ENCODE measurements around the gene OVOL3.

Gene OVOL3

DNA sequence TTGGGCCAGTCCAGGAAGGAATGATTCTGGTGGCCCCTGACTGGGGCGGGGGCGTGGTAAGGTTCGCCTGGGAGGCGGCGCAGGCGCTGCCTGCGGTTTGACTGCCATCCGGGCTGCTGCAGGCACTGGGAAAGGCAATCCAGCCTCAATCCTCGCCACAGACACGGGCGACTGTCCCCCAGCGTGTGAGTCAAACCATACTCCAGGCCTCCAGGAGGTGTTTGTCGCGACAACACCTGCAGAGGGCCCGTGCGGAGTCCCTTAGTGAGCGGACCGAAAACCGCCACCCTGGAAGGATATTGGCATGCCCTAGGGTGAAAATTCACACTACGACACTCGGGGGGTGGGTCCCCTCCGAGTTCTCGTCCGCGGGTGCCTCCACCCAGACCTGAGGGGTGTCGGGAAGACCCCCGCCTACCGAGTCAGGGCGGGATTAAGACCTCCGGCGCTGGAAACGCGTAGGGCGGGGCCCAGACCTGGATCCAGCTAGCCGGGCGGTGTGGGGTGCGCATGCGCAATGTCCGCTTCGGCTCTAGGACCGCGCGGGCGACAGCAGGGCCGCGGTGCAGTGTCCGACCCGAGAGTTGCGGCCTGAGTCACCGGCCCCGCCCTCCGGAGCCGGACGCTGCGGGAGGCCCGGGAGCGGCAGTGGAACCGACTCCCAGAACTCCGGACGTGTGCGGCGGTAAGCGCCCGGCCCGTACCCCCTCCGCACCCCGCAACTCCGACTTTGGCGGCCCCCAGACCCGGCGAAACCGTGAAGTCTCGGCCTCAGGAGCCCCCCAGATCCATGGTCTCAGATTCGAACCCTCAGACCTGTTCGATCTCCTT, 28.7 kb downstream of the OVOL3 start, which contains the start of gene CAPNS1:
Gene CAPNS1 (plus strand): TSS at position 594 of the 831 bp plus-strand sequence. CDS start 946 bp downstream, outside the sequence.
- Mint-ChIP-seq H3K9me3 (no peaks in the 10 kb centered on the region), H3K27ac (peak within 1 kb of the TSS; percentile 96)

GRCh38 chr19:36140304-36141038, 29.5 kb downstream of the OVOL3 start:
- TF ChIP-seq, protein P1, sequence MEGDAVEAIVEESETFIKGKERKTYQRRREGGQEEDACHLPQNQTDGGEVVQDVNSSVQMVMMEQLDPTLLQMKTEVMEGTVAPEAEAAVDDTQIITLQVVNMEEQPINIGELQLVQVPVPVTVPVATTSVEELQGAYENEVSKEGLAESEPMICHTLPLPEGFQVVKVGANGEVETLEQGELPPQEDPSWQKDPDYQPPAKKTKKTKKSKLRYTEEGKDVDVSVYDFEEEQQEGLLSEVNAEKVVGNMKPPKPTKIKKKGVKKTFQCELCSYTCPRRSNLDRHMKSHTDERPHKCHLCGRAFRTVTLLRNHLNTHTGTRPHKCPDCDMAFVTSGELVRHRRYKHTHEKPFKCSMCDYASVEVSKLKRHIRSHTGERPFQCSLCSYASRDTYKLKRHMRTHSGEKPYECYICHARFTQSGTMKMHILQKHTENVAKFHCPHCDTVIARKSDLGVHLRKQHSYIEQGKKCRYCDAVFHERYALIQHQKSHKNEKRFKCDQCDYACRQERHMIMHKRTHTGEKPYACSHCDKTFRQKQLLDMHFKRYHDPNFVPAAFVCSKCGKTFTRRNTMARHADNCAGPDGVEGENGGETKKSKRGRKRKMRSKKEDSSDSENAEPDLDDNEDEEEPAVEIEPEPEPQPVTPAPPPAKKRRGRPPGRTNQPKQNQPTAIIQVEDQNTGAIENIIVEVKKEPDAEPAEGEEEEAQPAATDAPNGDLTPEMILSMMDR (IDR thresholded peaks at IDR 0.05), result no peak
- peak overlapping the region; percentile 99 for H3K4me3 Mint-ChIP-seq

More for the DNA sequence above, 28.7 kb downstream of the OVOL3 start, which contains the start of gene CAPNS1:
- Mint-ChIP-seq H3K36me3 (ENCODE audit: low read depth) (peaks cover 22% of the 10 kb centered on the region), H3K4me3 (peak within 1 kb of the TSS; percentile 99), H3K27me3 (ENCODE audit: low read depth, poor library complexity) (peaks cover 12% of the 10 kb centered on the region), H3K4me1 (peaks cover 19% of the 10 kb centered on the region)
- TF ChIP-seq, protein P1 (IDR thresholded peaks at IDR 0.05), result no peak
- peak; percentile 98 for DNase-seq

DNA sequence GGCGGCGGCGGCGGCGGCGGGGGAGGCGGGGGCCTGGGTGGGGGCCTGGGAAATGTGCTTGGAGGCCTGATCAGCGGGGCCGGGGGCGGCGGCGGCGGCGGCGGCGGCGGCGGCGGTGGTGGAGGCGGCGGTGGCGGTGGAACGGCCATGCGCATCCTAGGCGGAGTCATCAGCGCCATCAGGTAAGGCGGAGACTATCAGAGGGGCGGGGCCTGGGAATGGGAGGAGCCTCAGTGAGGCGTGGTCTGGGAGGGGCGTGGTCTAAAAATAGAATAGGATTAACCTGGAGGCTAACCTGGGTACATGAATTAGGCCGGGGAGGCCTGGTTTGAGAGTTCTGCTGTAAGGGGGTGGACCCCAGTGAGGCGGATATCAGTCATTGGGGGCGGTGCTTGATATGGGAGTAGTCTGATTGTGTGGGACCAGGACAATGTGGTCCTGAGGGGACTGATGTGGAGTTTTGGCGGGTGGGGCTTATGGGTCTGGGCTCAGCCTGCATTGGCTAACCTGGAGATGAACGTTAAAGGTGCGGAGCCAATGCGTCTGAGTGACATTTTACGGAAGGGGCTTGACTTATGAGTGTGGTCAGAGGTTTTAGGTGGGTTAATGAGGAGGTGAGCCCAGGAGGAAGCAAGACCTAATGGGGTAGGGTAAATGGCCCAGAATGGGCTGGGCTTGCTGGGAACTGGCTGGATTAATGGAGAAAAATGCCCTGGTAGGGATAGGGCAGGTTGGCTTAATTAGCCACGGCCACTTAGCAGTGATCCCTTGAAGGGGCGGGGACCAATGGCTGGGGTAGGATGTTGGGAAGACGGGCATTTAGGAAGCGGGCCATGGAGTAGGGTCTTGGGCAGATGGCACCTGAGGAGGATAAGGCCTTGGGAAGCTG, 30.3 kb downstream of the OVOL3 start:
- peak overlapping the region; percentile 62 for H3K27ac Mint-ChIP-seq
- TF ChIP-seq, protein P1 (IDR thresholded peaks at IDR 0.05), result no peak
- peaks cover 19% of the 10 kb centered on the region for H3K4me1 Mint-ChIP-seq
- H3K36me3 Mint-ChIP-seq (ENCODE audit: low read depth), result peaks cover 35% of the 10 kb centered on the region
- H3K4me3 Mint-ChIP-seq, result peak overlapping the region; percentile 99
- DNase-seq, result peak; percentile 88
- H3K9me3 Mint-ChIP-seq, result no peaks in the 10 kb centered on the region
- H3K27me3 Mint-ChIP-seq (ENCODE audit: low read depth, poor library complexity), result peaks cover 5% of the 10 kb centered on the region

More at GRCh38 chr19:36140304-36141038, 29.5 kb downstream of the OVOL3 start:
- peaks cover 6% of the 10 kb centered on the region for H3K27me3 Mint-ChIP-seq (ENCODE audit: low read depth, poor library complexity)
- no peaks in the 10 kb centered on the region for H3K9me3 Mint-ChIP-seq
- peaks cover 27% of the 10 kb centered on the region for H3K36me3 Mint-ChIP-seq (ENCODE audit: low read depth)
- DNase-seq, result peak; percentile 37
- H3K27ac Mint-ChIP-seq, result peak overlapping the region; percentile 96
- peaks cover 19% of the 10 kb centered on the region for H3K4me1 Mint-ChIP-seq

DNA sequence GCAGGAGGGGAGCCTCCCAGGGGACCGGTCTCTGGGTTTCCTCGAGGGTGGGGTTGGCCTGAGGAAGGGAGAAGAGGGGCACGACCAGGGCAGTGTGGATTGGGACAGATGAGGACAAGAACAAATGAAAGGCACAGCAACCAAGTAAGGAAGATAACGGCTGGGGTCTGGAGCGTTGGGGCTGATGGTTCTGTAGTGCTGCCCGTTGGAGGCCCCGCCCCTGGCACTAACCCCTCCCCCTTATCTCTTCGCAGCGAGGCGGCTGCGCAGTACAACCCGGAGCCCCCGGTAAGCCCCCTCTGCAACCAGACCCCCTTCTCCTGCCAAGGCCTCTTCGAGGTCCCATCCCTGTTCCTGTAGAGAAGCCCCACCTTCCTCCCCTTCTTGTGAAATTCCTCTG, 31.1 kb downstream of the OVOL3 start:
- Mint-ChIP-seq H3K9me3 (no peaks in the 10 kb centered on the region), H3K4me3 (no peak overlapping the region), H3K27me3 (ENCODE audit: low read depth, poor library complexity) (peaks cover 5% of the 10 kb centered on the region), H3K4me1 (peaks cover 12% of the 10 kb centered on the region), H3K36me3 (ENCODE audit: low read depth) (peaks cover 43% of the 10 kb centered on the region), H3K27ac (no peak overlapping the region)
- no peak for DNase-seq
- TF ChIP-seq, protein P1 (IDR thresholded peaks at IDR 0.05), result no peak

- Mint-ChIP-seq H3K9me3 (no peaks in the 10 kb centered on the region), H3K36me3 (ENCODE audit: low read depth) (peaks cover 46% of the 10 kb centered on the region), H3K27ac (peak overlapping the region; percentile 8), H3K27me3 (ENCODE audit: low read depth, poor library complexity) (peaks cover 5% of the 10 kb centered on the region), H3K4me3 (peak overlapping the region; percentile 21), H3K4me1 (peaks cover 11% of the 10 kb centered on the region)
- DNase-seq, result no peak
- TF ChIP-seq, protein P1 (IDR thresholded peaks at IDR 0.05), result no peak
Measured at GRCh38 chr19:36142496-36142895, 31.6 kb downstream of the OVOL3 start.

Data from nephron progenitor cell (in vitro differentiated cells).